NCI-H2227 (cell line): Measurements from ENCODE around the gene ZNF436.

Experiments used
- DNase-seq: peaks from one replicate; lab custom pipeline; 2025; ENCODE audit not compliant: unreplicated experiment; lab: John Stamatoyannopoulos, UW

The ZNF436 gene

DNA sequence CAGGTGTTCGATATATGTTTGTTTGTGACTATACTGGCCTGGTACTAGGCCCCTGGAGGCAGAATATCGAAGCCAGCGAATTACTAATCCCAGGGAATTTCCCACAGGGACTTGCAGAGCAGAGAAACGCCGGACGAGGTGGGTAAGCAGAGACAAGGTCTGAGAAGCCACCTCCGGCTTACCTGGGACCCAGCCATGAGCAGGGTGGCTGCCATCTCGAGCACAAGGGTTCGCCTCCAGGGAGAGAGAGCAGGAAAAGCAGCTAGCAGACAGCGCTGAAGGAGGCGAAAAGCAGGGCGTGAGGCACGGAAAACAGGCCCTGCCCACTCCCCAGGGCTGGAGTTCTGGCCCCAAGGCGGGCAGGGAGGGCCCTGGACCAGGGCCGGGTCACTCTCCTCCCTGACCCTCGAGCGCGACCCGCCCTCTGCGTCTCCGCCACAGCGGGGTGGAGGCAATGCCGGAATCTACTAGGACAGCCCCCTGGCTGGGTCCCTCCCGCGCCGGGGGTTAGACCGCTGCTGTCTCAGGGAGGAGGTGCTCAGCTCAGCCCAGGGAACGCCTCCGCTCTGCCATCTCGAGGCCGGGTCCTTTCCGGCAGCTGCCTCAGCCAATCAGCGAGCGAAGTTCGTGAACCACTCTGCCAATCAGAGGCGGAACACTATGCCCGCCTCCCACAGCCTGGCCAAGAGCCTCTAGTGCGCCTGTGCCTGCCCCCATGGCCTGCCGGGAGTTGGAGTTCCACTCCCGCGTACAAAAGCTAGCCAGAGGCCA, 1.7 kb downstream of the ZNF436 start:
- peak; percentile 99 for DNase-seq

DNA sequence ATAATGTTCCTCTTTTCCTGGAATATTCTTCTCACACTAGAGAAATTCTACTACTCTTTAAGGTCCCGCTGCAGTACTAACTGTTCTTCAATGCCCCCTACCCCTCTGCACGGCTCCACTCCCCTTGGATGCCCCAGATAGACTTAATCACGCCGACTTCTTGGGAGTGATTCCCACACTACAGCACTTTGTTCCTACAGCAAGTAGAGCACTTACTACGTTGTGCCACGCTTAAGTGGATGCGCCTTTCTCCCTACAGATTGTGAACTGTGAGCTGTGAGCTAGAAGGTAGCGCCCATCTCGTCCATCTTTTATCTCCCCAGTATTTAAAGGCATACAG, 2.2 kb downstream of the ZNF436 start:
- peak; percentile 30 for DNase-seq

DNA sequence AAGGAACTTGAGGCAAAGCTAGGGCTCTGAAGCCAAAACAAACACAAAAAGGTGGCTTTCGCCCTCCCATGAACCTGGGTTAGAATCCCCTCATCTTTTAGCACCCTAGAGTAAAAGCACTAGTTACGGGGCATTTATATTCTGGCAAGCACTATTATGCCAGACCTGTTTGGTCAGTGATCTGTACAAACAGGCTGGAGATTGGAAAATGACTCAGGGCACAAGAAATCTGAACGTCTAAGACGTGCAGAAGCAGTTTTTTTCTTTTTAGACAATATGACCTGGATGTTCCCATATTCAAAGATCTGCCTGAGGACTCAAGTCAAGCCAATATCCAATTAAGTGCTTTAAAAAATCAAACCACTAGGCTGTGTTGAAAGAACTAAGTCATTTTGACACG, 3.0 kb downstream of the ZNF436 start:
- DNase-seq, result no peak

DNA sequence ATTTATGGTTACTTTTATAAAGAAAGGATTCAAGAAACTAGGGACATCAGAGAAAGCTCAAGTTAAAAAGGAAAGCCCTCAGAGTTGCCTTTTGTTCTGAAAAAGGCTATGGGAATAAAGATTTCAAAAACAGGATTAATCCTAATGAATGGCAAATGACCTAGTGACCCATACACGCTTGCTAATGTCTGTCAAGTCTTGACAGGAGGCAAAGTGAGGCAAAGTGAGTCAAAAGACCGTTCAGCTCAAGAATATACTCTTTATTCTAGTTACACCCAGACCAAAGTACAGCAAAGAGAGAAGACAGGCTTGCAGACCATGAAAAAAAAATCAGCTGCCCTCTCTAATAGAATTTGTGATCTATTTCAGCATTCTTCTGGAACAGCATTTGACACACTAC, 3.5 kb downstream of the ZNF436 start:
- DNase-seq, result no peak

DNA sequence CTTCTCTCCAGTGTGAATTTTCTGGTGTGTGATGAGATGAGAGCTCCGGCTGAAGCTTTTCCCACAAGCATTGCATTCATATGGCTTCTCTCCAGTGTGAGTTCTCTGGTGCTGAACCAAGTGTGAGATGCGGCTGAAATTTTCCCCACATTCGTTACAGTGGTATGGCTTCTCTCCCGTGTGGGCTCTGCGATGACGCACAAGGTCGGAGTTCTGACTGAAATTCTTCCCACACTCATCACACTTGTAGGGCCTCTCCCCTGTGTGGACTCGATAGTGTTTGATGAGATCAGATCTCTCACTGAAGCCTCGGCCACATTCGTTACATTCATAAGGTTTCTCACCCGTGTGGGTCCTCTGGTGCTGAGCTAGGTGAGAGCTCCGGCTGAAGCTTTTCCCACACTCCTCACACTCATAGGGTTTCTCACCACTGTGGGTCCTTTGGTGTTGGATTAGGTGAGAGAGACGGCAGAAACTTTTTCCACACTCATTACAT, 7.4 kb downstream of the ZNF436 start:
- DNase-seq, result no peak

DNA sequence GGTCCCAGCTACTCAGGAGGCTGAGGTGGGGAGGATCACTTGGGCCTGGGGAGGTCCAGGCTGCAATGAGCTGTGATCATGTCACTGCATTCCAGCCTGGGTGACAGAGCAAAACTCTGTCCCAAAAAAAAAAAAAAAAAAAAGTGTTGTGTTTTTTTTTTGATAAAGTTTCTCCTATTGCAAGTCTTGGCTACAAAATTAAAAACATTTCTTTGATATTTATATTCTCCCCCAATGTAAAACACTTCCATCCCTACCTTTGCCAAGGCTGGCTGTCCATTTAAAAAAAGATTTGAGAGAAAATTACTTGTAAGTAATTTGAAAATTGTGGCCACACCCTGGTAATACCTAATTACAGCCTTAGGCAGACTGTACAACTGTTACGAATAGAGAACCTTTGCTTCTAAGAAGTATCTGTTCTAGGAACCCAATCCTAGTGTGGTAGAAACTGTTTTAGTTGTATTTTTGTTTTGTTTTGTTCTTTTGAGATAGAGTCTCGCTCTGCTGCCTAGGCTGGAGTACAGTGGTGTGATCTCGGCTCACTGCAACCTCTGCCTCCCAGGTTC, 11.2 kb downstream of the ZNF436 start:
- no peak for DNase-seq

DNA sequence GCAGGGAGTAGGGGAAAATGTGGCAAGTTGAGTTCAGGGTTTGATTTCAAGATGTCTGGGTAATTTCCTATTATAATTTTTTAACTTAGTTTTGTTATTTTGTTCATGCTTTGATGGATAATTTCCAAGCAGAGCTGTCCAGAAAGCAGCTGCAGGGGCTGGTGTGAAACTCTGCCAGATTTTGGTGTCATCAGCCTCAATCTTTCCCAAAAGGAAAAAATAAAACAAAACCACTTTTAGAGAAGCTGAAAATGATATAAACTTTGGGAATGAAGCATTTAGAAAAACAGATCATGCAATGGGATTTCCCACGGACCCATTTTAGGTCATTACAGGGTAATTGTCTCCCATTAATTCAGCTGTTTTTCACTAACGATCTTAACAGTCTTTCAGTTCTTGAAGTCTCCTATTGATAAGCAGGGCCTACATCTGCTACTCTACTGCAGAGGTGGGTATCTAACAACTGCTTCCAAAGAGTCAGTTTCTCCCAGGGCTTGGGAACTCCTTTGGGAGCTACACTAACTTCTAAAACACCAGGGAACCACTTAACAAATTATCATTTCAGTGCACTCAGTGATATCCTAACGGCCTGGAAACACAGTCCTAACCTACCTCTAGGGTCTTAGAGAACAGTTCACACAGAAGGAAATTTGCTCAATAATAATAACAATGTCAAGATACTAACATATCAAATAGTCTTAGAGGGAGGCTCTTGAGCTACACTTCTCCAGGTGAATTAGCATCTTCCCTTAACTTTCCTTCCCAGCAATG, 12.3 kb downstream of the ZNF436 start:
- DNase-seq, result no peak

DNA sequence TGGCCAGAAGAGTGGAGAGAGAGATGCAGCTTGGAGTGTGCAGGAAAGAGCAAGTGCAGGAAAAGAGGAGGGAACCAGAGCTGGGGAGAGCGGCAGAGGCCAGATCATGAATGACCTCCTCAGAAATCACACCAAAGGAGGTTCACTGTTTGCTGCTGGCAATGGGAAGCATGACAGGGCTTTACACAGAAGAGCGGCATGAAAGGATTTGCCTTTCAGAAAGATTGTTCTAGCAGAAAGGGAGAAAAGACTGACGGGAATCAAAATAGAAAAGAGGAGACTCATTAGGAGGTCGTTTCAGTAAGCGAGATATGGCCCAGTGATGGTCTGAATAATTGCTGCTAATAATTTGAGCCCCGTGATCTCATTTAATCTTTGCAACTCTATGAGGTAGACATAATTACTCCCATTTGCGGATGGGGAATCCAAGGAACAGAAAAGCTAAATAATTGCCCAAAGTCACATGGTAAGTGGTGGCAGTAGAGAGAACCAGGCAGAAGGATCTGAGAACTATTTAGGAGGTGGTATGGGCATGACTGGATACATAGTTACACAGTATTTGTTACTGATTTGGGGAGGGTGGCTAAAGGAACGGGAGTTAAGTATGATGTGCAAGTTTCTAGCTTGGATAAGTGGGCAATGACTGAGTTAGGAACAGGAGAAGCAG, 13.0 kb downstream of the ZNF436 start:
- DNase-seq, result no peak

DNA sequence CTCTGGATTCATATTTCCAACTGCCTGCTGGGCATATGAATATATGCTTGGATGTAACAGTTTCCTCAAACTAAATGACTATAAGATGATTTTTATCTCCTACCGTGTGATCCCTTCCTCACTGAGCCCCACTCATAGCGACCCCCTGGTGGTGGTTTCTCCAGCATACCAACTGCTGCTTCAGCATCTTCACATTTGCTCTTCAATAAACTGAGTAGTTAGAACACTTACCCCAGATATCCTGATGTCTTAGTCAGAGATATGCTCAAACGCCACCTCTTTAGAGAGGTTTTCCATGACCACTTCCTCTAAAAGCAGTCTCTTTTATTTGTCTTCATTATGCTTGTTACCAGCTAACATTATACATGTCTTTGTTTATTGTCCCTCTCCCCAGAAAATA, 15.4 kb downstream of the ZNF436 start:
- DNase-seq, result no peak

DNA sequence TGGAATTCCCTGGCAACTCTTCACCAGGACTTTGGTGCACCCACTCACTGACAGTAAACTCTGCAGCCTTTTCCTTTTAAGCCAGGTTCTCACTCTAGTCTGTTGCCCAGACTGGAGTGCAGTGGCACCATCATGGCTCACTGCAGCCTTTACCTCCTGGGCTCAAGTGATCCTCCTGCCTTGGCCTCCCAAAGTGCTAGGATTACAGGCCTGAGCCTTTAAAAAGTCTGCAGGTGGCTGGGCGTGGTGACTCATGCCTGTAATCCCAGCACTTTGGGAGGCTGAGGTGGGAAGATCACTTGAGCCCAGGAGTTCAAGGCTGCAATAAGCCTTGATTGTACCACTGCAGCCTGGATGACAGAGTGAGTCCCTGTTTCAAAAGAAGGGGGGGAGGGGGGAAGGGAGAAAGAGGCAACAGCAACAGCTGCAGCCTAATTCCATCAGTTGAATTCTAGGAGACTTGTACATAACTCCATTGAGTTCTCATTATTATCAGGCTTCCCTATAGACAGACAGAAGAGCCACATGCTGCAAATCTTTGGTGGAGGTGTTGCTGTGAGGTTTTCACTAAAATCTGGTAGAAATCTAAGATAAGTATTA, 17.4 kb downstream of the ZNF436 start:
- no peak for DNase-seq

DNA sequence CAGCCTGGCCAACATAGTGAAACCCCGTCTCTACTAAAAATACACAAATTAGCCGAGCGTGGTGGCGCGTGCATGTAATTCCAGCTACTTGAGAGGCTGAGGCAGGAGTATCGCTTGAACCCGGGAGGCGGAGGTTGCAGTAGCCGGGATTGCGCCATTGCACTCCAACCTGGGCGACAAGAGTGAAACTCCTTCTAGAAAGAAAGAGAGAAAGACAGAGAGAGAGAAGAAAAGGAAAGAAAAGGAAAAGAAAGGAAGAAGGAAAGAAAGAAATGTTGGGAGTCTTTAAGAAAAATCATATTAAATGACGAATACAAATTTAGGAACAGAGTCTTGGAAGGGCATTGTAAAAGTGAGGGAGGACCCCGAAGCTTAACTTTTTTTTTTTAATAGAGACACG, 23.7 kb downstream of the ZNF436 start:
- DNase-seq, result no peak

DNA sequence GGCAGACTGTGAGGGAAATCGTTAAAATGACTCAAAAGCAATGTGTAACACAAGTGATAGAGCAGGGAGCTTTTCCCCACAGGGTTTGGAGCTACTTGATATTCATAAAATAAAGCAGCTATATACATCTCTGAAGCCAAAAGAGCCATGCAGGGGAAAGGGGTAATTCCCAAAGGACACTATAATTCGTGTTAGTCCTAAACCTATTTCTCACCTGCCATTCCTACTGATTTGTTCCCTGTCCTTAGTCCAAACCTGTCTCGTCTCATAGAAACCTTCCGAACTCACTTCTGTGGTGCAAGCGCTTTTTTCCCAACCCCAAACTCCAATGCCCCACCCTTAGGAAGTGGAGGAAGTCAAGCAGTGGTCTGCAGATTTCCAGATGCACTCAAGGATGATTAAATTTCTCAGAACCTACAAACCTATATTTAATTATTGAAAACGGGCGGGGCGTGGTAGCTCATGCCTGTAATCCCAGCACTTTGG, 24.6 kb downstream of the ZNF436 start:
- peak; percentile 70 for DNase-seq

DNA sequence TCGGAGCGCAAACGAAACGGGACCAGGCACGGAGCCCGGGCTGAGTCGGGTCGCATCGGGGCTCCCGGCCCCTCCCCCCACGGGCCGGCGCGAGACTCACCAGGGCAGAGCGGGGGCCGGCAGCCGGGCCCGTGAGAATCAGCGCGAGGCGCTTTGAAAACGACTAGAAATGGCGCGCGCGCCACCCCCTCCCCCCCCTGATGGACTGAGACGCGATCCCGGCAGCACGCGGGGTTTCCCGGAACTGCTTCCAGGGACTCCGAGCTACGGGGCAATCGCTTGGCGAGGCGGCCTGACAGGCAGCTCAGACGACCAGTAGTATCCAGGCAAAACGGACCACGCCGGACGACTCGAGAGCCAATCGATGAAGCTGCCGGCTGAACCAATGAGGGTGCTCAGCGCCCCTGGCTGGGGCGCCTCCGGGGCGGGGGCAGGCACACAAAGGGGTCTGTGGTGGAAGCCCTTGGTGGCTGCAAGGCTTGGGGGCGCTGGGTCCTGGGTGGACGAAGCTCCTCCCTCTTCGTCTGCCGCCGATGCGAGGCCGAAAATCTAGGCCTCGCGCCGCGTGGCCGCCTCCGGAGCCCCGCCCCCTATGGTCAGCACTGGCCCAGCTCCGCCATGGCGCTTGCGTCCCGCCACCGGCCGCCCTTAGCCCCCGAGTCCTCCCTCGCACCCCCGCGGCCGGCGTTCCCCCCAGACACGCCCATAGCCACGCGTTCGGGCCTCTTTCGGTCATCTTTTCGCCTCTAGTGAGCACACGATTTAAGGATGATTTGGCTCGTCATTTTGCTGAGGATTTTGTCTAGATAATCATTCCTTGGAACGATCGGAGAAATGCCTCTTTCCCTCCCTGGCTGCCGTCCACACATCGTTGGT, 25.3 kb downstream of the ZNF436 start, which contains the start of gene HNRNPR:
Gene HNRNPR, minus strand, starts transcription at position 174 of the 876 bp plus-strand sequence. CDS start 3,276 bp downstream, outside the sequence.
- DNase-seq, result peak; percentile 100

DNA sequence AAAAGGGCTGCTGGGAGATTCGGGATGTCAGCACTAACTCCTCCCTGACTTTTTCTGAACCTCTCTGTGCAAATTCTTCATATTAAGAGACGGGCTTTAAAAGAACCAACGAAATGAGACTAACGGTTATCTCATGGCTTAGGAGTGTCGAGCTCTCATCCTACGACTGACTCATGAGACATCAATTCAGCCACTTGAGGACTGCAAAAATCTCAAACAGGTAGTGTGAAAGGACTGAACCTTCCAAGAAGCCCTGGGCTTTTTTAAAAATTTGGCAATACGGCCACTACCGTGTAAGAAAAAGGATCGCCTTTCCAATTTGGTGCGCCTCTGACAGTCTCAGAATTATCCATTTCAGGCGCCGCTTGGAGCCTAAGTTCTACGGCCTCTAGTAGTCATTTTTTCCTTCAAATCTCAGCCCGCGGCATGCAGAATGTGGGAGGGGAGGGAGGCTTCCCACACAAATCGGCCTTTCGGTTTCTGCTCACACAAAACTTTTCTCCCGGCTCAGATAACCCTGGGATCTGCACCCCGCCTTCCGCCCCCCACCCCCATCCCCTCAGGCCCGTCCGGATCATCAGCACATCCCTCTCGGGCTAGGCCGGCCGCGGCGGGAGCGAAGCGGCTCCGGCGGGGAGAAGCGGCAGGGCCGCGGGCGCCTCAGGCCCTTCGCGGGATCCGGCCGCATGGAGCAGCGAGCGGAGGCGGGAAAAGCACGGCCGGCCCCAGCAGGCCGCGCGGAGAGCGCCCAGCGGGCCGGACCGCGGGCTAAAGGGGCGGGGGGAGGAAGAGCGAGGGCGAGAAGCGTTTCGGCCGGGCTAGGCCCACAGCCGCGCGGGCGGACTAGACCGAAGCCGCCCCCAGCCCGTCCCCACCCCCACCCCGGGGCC, 26.2 kb downstream of the ZNF436 start:
- DNase-seq, result peak; percentile 81

DNA sequence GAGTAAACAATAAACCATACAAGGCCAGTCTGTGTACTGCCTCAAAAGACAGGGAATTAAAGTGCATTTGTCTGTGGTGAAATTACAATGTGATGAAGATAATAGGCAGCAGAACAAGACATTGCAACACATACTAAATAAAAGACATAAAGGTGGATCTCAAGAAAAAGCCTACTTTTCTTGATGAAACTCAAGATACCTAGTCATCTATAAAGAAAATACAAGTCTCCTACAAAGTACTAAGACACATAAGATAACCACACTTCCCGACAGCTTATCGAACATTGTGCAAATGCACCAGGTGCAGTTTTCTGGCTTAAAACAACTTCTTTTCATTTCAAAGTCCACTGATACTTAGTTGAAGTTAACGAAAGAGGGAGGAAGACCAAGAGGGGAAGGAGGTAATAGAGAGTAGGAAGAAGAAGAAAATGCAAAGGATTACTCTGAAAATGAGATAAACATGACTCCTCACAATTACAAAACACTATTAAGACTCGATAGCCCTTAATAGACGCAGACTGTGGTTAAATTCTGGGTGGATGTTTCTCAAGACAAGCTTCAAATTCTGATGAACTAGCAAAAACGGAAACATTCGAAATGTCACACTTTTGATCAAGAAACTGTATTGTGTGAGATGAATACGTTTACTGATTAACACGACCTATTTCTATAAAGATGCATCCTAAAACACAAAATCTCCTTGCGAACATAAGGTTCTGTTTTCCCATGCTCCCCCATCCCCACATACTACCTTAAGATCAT, 27.5 kb downstream of the ZNF436 start:
- DNase-seq, result no peak

DNA sequence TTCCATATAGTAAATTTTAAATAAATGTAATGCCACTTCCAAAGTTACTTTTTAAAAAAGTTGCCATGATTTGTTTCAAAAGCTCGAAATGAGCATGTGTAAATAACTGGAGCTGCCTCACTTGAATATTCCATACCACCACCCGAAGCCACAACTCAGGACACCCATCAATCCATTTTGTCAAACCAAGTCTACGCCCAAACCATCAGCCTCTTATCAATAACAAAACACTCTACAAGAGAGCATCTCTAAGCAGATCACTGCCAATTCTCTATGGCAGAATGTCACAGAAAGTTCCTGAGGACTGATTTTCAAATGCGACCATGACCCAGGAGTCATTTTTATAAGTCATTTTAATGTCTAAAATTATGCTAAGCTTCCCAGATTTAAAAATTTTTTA, 30.0 kb downstream of the ZNF436 start:
- DNase-seq, result no peak

DNA sequence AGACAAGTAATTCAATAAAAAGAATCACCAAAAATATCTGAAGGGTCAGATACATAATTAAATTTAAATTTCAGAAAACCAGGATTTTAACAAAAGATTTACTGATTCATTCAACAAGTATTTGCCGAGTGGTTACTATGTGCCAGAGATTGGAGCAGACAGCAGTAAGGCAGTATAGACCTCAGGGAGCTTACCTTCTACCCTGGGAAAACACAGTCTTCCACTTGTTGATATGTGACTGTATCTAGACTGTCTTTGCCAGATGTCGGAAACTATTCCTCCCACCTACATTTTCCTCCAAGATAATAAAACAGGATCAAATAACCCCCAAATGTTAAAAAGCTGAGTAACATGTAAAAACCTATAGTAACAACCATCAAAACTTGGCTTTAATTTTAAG, 31.8 kb downstream of the ZNF436 start:
- DNase-seq, result no peak

DNA sequence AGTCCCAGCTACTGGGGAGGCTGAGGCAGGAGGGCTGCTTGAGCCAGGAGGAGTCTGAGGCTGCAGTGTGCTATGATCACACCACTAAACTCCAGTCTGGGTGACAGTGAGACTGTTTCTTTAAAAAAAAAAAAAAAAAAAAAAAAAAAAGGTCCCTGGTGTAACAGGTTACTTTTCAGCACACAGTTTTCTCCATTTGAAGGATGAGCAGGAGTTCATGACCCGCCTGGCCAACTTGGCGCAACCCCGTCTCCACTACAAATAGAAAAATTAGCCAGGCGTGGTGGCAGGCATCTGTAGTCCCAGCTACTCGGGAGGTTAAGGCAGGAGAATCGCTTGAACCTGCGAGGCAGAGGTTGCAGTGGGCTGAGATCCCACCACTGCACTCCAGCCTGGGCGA, 37.9 kb downstream of the ZNF436 start:
- no peak for DNase-seq
